KOPT-K1 (cell line): Measurements from ENCODE around the gene PFKM.

Source experiments
- H3K27ac ChIP-seq: fragments of 200-600 bp; sonication (generic); 2 replicates; pipeline ENCODE4 v1.5.1; 2016; ENCODE audit warnings: antibody characterized with exemption, mild to moderate bottlenecking, low read depth, low read length; ENCODE audit not compliant: poor library complexity, severe bottlenecking
- H3K36me3 ChIP-seq: fragments of 200-600 bp; sonication (generic); 2 replicates; pipeline ENCODE4 v1.5.1; 2017; ENCODE audit warnings: antibody characterized with exemption, mild to moderate bottlenecking, low read length, moderate library complexity; ENCODE audit not compliant: insufficient read depth
- H3K9me3 ChIP-seq: fragments of 200-600 bp; sonication (generic); 2 replicates; pipeline ENCODE4 v1.5.1; 2017; ENCODE audit warnings: antibody characterized with exemption, low read length, mild to moderate bottlenecking; ENCODE audit not compliant: insufficient read depth, poor library complexity, severe bottlenecking

The PFKM gene

GRCh38 chr12:48160046-48160445 lies 40.9 kb downstream of the PFKM start:
- Histone ChIP-seq H3K36me3 (no peaks in the 10 kb centered on the region), H3K9me3 (no peaks in the 10 kb centered on the region), H3K27ac (no peak overlapping the region)

GRCh38 chr12:48160807-48161206 lies 41.6 kb downstream of the PFKM start:
- peak overlapping the region; percentile 31 for H3K27ac ChIP-seq
- H3K36me3 ChIP-seq, result no peaks in the 10 kb centered on the region
- no peaks in the 10 kb centered on the region for H3K9me3 ChIP-seq

DNA sequence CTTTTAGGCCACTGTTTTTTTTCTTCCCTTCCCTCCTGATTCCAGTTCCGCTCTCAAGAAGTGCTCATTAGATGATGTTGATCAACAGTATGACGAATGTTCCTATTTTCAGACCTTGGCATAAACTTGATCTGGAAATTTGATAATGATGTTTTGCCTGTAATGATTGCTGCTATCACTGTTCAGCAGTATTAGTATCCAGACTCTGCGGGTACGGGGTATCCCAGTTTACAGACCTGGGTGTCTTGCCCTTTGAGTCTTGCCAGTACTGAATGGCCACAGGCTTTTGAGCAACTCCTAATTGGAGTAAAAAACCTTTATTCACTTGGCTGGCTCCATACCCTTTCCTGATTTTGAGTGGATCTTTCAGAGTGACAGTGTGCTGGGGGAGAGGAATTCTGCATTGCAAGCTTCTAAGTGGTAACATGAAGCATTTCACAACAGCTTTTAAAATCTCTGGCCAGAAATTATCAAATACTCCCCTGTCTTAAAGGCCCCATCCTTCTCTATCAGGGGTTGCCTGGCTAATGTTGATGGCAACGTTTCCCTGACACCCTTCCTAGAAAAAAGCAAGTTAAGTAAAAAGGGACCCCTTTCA lies 44.1 kb downstream of the PFKM start:
- H3K9me3 ChIP-seq, result no peaks in the 10 kb centered on the region
- H3K27ac ChIP-seq, result no peak overlapping the region
- no peaks in the 10 kb centered on the region for H3K36me3 ChIP-seq

- no peaks in the 10 kb centered on the region for H3K36me3 ChIP-seq
- no peak overlapping the region for H3K27ac ChIP-seq
These were observed 45.3 kb downstream of the PFKM start for GRCh38 chr12:48164451-48164850.

DNA sequence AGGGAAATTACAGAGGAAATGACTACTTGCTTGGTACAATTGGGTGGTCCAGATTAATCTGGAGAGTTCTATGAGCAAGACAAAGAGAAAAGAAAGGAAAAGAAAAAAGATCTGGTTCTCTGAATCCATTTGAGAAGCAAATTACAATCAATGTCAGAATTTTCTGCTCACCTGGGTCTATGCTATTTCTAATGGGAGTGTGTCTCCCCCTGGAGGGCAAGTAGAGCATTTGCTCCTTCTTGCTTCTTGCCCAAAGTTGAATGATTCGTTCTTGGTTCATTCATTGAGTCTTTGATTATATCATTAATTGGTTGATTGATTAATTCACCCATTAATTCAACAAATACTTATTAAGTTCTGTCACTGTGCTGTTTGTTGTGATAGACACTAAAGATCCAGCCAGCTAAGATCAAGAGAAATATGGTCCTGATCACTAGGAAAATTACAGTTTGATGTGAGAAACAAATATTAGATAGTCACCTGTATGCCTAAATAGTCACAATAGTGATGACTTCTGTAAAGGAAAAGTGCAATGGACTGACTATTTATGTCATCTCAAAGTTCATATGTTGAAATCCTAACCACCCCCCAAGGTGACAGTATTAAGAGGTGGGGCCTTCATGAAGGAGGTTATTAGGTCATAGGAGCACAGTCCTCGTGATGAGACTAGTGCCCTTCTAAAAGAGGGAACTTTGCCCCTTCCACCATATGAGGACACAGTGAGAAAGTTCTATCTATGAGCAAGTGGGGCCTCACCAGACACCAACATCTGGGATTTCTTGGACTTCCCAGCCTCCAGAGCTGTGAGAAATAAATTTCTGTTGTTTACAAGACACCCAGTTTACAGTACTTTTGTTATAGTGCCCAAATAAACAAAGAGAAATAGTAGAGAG lies 46.2 kb downstream of the PFKM start:
- Histone ChIP-seq H3K9me3 (no peaks in the 10 kb centered on the region), H3K36me3 (no peaks in the 10 kb centered on the region), H3K27ac (no peak overlapping the region)

More at GRCh38 chr12:48164451-48164850, 45.3 kb downstream of the PFKM start:
- H3K9me3 ChIP-seq, result no peaks in the 10 kb centered on the region

DNA sequence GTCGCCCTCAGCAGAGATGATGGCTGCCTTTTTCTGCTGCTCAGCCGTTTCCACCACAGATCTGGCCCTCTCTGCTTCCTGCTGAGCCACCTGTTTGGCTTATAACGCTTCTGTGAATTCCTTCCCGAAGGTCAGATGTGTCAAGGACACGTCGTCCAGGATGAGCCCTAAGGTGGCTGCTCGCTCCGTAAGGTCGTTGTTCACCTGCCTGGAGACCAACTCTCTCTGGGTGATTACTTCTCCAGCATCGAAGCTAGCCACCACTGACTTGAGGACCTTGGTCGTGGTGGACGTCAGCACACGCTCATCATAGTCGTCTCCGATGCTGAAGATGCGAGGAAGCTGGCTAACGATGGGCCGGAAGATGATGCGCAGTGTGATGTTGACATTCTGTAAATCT lies 49.8 kb downstream of the PFKM start:
- H3K9me3 ChIP-seq, result no peaks in the 10 kb centered on the region
- no peaks in the 10 kb centered on the region for H3K36me3 ChIP-seq
- H3K27ac ChIP-seq, result no peak overlapping the region

DNA sequence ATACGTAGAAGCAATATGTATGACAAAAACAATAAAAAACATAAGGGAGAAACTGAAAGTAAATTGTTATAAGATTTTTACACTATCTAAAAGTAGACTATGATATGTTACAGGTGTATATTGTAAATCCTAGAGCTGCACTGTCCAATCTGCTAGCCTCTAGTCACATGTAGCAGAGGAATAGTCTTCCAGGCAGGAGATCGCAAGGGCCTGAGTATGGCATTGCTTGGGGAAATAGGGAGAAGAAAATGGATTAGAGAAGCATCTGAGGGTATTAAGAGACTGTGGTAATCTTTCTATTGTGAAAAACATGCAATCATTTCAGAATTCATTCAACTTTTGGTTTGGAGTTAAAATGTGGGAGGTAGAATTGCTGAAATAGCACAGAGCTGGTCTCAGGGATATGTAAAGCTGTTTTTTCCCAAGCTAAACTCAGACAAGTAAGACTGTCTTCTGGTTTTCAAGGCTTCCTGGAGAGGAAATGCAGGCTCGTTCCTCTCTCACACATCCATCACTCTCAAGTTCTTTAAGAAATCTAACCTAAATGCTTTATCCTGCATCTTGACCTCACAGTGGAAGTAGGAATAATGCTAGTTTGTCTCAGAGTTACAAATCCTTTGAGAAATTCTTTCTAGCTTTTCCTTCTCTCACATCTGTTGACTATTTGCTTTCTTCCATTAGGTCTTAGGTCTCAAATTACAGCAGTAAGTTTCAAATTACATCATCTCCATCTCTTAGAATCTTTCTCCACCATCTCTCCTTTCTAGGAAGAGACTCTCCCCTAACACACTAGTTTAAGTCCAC lies 56.7 kb downstream of the PFKM start:
- Histone ChIP-seq H3K27ac (no peak overlapping the region), H3K9me3 (no peaks in the 10 kb centered on the region), H3K36me3 (no peaks in the 10 kb centered on the region)

- Histone ChIP-seq H3K9me3 (no peaks in the 10 kb centered on the region), H3K27ac (no peak overlapping the region), H3K36me3 (no peaks in the 10 kb centered on the region)
These were observed 57.2 kb downstream of the PFKM start for GRCh38 chr12:48176417-48176751.

DNA sequence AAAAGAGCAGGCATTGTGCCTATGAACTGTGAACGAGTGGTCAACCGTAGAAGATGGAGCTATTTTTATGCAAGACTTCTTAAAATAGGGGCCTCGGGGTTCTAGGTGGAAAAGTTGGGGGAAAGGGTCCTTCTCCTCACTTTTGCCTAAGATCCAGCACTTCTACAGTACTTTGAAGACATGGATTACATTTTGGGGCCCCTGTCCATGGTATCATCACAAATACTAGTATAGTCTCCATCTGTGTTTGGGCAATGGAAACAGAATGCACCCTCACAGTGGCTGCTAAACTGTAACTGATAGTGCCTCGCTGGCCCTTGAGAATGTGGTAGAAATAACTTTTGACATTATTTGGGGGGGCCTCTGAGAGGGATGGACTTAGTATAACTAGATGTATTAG lies 58.8 kb downstream of the PFKM start:
- Histone ChIP-seq H3K9me3 (no peaks in the 10 kb centered on the region), H3K27ac (no peak overlapping the region), H3K36me3 (no peaks in the 10 kb centered on the region)

DNA sequence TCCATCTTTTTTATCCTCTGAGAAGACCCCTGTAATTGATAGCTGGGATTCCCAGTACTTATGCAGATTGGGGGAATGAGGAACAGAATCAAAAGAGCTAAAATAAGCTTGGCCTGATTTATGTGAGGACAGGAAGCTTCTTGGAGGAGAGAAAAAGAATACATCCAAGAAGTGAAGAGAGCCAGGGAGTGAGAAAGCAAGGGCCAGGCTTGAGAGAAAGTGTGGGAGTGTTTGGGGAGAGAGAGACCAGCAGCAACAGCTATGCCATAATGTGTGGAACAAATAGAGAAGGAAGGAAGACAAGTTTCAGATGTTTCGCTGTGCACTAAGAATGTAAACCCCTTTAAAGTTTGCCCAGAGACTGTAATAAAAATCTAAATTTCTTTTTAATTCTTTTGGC lies 60.3 kb downstream of the PFKM start:
- H3K9me3 ChIP-seq, result no peaks in the 10 kb centered on the region
- H3K36me3 ChIP-seq, result no peaks in the 10 kb centered on the region
- no peak overlapping the region for H3K27ac ChIP-seq

GRCh38 chr12:48180424-48180823 lies 61.3 kb downstream of the PFKM start:
- no peak overlapping the region for H3K27ac ChIP-seq
- H3K9me3 ChIP-seq, result no peaks in the 10 kb centered on the region
- H3K36me3 ChIP-seq, result no peaks in the 10 kb centered on the region

DNA sequence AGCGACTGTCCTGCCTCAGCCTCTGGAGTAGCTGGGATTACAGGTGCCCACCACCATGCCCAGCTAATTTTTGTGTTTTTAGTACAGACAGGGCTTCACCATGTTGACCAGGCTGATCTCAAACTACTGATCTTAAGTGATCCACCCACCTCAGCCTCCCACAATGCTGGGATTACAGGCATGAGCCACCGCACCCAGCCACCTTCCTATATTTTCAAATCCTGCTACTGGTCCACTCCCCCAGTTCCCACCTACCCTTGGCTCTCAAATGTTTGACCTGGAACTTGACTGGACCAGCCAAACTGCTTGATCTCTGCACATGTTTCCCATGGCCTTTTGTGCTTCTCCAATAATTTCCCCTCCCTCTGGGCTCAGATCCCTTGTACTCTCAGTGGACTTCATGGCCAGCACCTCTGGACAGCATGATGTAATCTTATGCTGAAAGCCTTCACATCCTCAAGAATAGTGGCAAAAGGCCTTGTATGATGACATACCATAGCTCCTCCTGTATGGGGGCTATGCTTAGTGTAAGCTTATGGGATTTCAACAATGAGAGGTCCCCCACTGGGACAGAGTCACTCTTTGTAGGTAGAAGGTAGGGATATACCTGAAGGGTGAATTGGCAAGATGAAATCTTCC lies 61.8 kb downstream of the PFKM start:
- Histone ChIP-seq H3K36me3 (no peaks in the 10 kb centered on the region), H3K9me3 (no peaks in the 10 kb centered on the region), H3K27ac (no peak overlapping the region)

- Histone ChIP-seq H3K27ac (no peak overlapping the region), H3K9me3 (no peaks in the 10 kb centered on the region), H3K36me3 (no peaks in the 10 kb centered on the region)
These were observed 63.5 kb downstream of the PFKM start for GRCh38 chr12:48182631-48183030.

GRCh38 chr12:48183091-48183875 lies 64.1 kb downstream of the PFKM start, which contains the start of gene CCDC184:
Gene CCDC184 (plus strand): TSS chr12:48183644. CDS start chr12:48184123, 479 bp downstream.
- Histone ChIP-seq H3K36me3 (no peaks in the 10 kb centered on the region), H3K27ac (no peak within 1 kb of the TSS), H3K9me3 (no peaks in the 10 kb centered on the region)
